Left kidney (tissue), 2 donors: ENCODE results near the gene IL17C. TPM values are rescaled to one million over a fixed set of nuclear protein-coding genes. Genes with fewer than 3 reads are reported as not detected.
A peak's percentile ranks its signal among the peaks of the same experiment; 100 is the strongest.
"Not testable (repeated sequence)": the region's sequence is repeated elsewhere in the genome, so short reads cannot be mapped to it uniquely, and the experiment has no call there.

Experiments used
- DNase-seq: peaks from one replicate; pipeline ENCODE4 v3.0.0-alpha.2; 2013
- polyA plus RNA-seq: library from polyadenylated mRNA; unstranded; fragments of 120-200 nt; gene quantifications from one replicate; pipeline ENCODE4 v1.2.1, GENCODE V29; 2013; ENCODE audit not compliant: insufficient read length

The IL17C gene
- polyA plus RNA-seq, 1 donor = 0.13 TPM

DNA sequence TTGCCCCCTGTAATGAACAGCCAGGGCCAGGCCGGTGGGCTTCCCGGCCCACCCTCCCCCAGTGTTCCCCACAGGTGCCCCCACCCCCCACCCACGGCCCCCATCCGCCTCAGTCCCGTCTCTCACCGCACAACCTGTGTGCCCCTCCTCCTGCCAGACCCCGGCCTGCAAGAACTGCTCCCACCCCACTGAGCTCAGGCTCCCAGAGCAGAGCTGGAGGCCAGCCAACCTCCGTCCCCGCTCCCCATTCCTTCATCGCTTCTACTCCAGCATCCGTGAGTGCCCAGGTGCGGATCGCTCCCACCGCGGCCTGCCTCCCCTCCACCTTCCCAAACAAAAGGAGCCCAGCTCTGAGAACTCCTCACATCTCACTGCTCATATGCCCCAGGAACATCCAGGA is 20.3 kb downstream of the IL17C start:
- DNase-seq = no peak

DNA sequence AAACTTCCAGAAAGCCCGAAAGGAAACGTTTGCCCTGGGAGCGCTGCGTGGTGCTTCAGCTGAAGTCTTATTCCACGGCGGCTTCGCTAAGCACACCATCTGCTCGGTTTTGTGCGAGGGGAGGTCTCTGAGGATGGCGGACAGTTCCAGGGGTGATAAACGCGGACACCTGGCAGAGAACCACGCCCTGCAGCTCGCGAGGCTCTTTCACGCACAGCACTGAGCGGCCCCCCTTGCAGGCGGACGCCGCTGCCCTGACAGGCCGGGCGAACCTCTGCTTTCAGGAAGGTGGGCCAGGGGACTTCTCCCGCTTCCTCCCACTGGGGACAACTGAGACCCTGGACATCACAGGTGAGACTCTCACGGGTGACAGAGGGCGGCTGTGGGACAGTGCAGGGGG is 20.8 kb downstream of the IL17C start:
- DNase-seq = no peak

DNA sequence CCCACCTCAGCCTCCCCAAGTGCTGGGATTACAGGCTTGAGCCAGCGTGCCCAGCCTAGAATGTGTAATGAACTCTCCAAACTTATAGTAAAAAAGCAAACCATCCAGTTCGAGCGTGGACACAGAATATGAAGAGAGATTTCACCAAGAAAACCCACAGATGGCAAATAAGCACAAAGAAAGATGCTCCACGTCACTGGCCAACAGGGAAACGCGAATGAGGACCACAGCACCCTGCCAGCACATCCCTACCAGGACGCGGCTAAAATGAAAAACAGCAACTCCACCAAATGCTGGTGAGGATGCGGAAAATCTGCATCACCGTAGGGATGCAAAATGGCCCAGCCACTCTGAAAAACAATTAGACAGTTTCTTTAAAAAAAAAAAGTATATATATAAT is 23.1 kb downstream of the IL17C start:
- DNase-seq = no peak

- DNase-seq = no peak
Observed at GRCh38 chr16:88662222-88662842, 24.0 kb downstream of the IL17C start.

DNA sequence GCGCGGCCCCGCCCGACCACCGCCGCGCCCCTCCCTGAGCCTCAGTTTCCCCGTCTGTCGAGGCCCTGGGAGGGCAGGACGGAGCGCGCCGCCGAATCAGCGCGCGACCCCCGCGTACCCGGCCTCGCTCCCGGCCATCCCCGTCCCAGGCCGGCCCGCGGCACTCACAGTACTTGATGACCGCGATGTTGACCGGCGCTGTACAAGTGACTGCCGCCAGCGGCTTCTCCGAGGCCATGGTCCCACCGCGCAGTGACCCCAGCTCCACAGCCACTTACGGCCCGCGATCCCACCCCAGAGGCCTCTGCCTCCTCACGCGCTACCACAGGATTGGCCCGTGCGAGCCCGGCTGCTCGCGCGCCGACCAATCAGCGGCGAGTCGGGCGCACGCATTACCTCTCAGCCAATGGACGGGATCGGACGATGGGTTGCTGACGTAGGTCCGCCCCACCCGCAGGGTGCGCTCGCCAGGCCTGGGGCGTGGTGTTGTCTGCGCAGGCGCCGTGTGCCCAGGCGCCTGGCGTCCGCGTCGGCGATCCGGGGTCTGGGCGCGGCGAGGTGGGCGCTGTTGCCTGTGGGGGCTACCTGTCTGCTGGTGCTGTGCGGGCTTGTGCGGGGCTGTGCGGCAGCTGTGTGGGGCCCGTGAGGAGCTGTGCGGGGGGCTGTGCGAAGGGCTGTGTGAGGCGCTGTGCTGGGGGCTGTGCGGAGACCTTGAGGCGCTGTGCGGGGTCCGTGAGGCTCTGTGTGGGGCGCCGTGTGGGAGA is 24.7 kb downstream of the IL17C start, which contains the start of gene MVD:
TSS of gene MVD (minus strand) at position 249 of the 764 bp plus-strand sequence. CDS start at position 238, 11 bp downstream.
- peak; percentile 96 for DNase-seq

DNA sequence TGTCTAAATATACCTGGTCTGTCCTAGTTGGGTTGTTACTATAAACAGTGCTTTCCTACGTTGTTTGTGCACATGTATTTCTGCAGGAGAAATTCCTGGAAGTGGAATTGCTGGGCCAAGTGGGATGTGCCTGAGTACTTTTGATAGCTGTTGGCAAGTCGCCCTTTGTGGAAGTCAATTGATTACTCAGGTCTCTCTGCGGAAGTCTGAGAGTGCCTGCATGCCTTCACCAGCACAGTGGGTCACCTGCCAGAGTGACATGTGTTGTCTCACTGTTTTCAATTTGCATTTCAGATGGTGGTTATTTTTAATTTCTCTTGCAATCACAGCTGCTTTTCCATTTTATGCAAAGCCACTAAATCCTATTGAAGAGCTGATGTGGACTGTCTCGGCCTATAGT is 26.8 kb downstream of the IL17C start:
- DNase-seq = no peak

DNA sequence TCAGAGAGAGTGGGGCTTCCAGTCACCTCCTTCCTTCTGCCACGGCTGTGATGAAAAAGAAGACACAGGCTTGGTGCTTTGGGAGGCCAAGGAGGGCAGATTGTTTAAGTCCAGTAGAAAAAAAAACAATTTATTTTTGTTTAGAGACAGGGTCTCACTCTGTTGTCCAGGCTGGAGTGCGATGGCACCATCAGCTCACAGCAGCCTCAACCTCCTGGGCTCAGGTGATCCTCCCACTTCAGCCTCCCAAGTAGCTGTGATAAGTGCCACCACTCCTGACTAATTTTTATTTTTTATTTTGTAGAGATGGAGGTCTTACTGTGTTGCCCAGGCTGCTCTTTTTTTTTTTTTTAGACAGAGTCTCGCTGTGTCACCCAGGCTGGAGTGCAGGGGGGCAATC is 27.2 kb downstream of the IL17C start:
- no peak for DNase-seq

DNA sequence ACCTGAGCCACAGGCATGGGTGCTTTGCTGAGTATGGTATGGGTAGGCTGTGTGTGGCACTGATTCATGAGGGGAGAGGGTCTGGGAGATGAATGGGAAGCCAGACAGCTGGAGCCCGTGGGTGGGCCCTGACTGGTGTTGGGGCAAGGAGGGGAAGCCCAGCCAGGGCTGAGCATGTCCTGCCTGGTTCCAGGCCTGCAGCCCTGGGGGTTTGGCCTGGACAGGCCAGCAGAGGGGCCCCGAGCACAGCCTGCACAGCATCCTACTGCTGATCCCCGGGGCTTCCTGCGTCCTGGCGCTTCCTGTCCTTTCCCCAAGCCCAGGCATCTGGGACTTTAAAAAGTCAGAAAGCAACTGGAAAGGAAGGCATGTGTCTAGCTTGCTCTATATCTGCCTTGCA is 29.1 kb downstream of the IL17C start:
- no peak for DNase-seq

GRCh38 chr16:88669493-88669892 is 31.1 kb downstream of the IL17C start:
- not testable (repeated sequence) for DNase-seq

DNA sequence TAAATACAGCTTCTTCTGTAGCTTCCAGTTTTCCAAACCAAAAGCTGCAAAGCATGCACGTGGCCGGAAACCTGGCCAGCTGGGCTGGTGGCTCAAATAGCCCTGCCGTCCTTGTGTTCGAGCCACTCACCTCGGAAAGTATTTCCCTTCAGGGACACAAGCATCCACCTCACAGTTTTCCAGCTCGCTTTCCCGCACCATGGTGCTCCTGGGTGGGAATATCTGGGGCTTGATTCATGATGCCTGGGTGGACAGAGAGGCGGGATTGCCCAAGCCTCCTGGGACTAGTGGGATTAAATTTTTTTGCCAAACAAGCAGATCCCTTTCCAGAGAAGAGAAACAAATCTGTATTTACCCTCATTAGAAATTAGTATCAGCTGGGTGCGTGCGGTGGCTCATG is 31.6 kb downstream of the IL17C start:
- no peak for DNase-seq

DNA sequence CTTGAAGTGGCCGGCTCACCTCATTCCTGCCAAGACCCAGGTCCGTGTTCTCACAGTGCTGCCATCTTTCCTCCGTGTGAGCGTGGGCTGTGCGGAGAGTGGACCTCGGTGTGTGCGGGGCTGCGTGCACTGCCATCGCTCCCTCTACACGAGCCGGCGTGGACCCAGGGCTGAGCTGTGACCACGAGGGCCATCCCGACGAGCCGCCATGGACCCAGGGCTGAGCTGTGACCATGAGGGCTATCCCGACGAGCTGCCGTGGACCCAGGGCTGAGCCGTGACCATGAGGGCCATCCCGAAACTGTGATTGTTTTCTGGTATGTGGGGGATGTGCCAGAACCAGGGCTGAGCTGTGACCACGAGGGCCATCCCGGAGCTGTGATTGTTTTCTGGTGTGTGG is 33.4 kb downstream of the IL17C start:
- no peak for DNase-seq

GRCh38 chr16:88672776-88673175 is 34.4 kb downstream of the IL17C start:
- DNase-seq = no peak

DNA sequence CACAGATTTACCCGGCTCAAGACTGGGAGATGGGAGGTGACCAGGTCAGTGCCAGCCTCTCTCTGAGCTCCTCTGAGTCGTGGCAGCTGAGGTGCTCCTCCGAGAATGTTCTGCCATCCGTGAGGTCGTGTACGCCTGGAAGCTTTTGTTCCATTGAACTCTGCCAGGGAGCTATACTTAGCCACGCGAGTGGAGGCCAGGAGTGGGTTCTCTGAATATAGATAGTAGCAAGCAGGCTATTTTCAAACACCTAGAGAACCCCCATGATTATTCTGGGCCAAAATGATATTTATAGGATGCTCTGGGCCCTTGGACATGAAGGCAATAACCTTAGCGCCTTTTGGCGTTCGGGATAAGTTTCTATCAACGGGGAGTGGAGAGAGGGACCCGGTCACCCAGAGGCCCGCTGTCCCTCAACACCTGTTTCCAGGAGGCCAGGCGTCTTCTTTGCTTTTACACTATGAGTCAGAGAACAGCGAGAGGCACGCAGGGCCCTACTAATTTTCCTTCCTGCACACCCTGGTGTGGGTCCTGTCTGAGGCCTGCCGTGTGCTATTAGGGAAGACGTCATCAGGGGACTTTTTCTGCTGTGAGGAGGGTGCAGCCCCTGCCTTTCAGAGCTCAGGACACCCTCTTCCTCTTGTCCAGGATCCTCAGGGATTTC is 35.5 kb downstream of the IL17C start:
- no peak for DNase-seq

- DNase-seq = no peak
Observed at GRCh38 chr16:88676502-88677242, 38.3 kb downstream of the IL17C start.

GRCh38 chr16:88677721-88678120 is 39.3 kb downstream of the IL17C start:
- DNase-seq = no peak

DNA sequence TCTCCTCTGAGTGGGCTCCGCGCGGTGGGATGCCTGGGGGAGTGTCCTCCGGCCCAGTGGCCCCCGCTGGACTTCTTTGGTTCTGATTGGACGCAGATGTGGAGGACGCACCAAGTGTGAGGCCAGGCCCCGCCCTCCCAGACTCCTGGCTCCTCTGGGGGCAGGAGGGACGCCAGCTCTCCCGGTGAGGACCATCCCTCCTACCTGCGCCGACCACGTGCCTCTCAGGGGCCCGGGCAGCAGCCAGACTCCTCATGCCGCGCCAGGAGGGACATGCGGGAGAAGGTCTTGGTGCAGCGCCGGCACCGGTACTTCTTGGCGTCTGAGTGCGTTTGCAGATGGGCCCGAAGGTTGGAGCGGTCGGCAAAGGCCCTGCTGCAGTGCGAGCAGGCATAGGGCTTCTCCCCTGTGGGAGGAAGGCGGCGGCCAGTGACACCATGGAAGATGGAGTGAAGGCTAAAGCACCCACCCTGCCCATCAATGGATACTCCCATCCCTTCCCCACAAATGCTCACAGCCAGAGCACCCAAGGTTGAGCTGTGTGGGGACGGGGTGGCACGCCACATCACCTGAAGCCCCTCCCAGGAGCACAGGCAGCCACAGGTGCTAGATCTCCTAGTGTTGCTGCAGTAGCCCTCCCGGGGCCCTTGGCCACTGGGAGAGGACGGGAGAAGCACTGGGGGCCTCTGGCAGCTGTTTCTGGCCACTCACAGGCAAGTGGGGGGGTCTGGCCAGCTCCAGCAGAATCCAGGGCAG is 40.0 kb downstream of the IL17C start:
- DNase-seq = no peak

DNA sequence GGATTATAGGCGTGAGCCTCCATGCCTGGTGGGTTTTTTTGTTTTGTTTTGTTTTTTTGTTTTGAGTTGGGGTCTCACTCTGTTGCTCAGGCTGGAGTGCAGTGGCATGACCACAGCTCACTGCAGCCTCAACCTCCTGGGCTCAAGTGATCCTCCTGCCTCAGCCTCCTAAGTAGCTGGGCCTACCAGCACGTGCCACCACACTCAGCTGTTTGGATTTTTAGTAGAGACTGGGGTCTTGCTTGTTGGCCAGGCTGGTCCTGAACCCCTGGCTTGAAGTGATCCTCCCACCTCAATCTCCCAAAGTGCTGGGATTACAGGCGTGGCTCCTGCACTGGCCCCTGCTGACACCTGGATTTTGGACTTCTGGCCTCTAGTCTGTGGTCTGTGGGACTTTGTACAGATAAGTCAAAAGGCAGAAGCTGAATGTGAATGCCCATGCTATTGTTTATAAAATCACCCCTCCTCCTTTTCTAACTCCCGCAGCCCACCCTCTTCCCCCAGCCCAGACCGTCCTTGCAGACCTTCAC is 42.2 kb downstream of the IL17C start:
- no peak for DNase-seq

DNA sequence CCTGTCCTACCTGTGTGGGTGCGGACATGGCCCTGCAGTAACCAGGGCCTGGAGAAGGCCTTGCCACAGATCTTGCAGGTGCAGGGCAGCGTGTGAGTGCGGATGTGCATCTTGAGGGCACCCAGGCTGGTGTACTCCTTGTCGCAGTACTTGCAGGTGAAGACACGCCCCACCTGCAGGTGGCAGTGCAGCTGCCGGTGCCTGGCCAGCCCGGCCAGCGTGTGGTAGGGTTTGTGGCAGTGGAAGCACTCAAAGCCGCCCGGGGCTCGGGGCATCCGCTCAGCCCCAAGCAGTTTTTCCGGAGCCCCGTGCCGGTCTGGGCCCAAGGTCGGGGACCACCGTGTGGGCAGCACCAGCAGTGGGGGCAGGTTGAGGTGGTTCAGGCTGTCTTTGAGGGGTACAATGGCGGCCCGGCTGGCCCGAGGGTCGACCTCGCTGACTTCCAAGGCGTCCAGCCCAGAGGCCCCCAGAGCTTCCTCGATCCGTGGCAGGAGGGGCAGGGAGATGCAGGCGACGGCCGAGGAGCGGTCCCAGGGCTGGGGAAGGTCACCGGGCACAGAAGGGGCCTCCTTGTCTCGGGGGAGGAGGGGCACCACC is 42.8 kb downstream of the IL17C start:
- no peak for DNase-seq

GRCh38 chr16:88681709-88682451 is 43.5 kb downstream of the IL17C start:
- no peak for DNase-seq

- no peak for DNase-seq
Observed at GRCh38 chr16:88684569-88685155, 46.3 kb downstream of the IL17C start.
